NAMALWA (cell line): ENCODE data around the gene LANCL3.

Source experiments
- DNase-seq: peaks from one replicate; pipeline ENCODE4 v3.0.0-alpha.2; 2015; ENCODE audit warnings: low spot score

Gene LANCL3

DNA sequence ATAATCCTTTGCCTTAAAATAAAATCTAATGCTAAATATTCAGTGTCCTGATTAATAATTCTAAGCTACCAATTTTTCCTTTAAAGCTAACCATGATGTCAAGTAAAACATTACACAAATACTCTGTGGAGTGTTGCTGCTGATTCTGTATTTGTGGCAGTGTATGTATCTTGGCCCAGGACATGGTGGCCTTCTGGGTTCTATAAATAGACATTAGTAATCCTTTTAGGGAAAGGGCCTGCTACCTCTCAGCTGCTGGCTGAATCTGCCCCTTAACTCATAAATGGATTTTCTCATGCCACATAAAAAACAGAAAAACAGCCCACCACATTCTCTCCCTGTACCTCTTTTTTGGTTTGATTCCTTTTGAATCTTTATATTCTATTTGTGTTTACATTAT, 113.0 kb downstream of the LANCL3 start:
- no peak for DNase-seq

DNA sequence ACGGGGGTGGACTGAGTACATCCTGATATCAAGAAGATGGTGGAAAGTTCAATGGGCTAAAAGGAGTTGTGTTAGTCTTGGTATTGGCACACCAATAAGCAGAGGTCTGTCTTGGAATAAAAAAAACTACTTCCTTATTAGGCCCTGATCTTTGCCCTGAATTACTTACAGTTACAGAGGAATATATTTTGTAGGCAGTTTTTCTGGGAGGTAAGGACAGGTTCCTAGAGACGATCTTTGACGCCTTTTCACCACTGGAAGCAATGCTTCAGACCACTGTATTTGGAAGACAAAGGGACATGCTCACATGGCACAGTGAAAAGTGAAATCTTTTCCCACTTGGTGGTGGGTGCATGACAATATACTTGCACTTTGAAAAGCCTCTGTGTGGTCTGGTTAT, 113.5 kb downstream of the LANCL3 start:
- DNase-seq: no peak

DNA sequence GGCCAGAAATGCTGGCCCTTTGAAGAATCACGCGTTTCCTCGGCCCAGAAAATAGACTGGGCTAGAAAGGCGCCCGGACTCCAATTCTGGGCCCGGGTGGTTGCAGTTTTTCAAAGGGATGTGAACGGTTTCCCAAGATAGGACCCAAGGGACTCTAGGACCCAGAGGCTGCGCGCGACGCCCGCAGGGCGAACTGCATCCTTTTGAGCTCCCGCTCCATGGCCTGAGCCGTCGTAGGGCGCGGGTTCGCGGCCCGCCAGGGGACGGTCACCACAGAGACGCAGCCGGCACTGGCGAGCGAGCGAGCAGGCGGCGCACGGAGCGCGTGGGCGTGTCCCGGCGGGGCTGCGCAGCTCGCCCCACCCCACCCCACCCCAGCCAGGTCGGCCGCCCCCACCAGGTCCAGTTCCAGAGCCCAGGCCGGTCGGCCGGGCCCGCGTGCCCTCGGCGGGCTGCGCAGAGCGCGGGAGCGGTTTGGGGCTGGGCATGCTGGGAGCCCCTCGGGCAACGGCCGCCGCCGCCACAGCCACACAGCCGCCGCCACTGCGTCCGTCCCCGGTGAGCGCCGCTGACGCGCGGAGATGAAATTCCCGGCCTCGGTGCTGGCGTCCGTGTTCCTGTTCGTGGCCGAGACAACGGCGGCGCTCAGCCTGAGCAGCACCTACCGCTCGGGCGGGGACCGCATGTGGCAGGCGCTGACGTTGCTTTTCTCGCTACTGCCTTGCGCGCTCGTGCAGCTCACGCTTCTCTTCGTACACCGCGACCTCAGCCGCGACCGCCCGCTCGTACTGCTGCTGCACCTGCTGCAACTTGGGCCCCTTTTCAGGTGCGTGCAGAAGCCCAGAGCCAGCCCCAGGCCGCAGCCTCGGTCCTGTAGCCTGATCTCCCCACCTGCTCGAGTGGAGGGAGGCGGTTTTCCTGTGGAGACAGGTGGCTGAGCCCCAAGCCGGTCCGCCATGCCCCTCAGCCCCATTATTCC, 114.2 kb downstream of the LANCL3 start, which contains the start of gene XK:
XK (plus strand) TSS at position 411 of the 979 bp plus-strand sequence; CDS start at position 582, 171 bp downstream.
- DNase-seq: peak; percentile 72

DNA sequence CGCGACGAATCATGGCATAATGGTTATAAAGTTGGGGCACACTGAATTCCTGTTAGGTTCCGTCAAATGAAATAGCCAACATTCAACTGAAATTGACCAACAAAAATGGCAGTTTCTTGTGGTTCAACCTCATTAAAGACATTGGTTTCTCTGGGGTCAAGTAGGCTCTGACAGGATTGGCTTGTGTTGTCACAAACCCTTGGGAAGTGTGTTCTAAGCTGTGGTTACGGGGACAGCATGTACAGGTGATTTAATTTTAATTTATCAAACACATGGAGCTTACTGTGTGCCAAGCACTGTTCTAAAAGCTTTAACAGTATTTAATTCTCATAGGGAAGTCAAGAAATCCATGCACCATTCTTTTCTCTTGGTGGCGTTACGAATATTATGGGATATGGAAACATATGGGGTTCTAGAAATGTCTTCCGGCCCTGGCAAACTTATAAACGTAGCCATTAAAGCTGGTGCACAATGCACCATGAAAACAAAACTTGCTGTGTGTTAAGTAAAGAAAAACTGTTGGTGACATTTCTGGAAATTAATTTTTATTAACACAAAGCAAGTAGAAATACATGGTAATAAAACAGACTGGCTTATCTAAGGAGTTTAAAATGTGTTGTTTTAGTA, 115.0 kb downstream of the LANCL3 start:
- DNase-seq: no peak

DNA sequence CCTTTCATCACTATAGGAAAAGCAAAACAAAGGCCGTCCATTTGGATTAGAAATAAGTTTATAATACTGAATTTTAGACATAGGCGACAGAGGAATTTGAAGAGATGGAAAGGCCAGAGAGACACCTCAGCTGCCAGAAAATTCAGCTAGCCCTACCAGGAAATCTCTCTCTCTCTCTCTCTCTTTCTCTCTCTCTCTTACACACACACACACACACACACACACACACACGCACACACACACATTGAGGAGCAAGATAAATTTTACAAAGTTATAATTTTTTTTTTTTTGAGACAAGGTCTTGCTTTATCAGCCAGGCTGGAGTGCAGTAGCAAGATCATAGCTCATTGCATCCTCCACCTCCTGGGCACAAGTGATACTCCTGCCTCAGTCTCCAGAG, 115.5 kb downstream of the LANCL3 start:
- DNase-seq: no peak

DNA sequence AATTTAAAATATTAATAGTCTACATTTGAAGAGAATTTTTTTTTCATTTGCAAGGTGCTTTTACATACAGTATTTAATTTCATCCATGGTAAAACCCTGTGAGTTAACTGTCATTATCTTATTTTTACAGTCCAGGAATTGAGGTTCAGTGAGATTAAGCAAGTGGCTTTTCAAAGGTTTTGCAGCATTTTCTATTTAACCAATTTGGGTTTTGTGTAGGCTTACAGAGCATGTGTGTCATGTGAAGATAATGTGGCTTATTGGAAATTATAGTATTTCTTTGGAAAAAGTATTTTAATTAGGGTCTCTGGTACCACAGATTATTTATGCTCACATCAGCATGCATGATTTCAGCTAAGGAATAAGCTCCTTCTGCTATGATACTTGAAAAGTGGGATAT, 118.7 kb downstream of the LANCL3 start:
- DNase-seq: no peak

DNA sequence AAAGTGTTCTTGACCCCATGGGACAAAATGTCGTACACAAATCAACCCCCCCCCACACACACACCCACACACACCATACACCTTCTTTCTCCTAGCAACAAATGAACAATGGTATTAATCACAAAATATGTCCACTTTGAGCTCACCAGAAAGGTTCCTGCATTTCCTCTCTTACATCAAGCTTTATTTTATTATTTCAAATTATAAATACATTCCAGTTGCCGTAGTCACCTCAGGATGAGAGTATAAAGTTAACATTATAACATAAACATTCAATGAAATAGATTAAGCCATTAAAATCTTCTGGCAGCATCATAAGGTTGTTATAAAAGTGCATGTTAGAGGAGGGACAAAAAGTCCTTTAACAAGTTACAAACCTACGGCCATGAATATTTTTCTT, 121.5 kb downstream of the LANCL3 start:
- no peak for DNase-seq

DNA sequence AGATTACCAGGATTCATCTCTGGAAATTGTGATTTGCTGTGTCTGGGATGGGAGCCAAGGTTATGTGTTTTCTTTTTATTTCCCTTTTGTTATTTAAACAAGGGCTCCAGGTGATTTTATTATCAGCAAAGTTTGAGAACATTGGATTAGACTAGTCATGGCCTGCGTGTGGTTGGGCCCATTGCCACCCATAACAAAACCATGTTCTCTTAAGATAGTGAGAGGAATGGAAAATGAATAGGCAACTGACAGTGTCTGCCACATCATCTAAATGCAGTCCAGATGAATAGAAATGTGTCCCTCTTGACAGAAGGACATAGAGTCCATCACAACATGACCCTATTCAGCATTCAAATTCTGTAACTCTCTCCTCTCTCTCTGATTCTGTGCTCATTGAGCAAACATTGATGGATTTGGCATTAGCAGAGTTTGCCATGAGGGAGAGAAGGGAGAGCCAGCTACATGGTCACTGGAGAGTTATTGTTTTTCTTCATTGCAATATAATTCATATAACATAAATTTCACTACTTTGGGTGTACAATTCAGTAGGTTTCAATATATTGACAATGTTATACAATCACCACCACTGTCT, 125.8 kb downstream of the LANCL3 start:
- no peak for DNase-seq

DNA sequence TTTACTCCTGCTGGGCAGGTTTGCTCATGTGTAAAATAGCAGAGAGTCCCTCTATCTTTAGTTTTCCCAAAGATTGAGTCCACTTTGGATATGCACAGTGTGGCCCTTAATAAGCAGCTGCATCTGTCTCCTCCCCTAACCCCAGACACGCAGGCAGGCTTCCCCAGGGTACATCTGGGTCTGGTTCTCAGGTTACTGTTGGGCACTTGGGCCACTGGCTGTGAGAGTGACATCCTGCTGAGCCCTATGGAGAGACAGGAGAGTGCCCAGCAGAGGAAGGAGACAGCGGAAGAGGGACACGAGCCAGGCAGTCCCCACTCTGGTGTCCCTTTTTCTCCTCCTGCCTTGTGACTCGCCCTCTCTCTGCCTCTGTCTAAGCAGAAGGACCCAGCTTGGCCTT, 130.1 kb downstream of the LANCL3 start:
- no peak for DNase-seq

DNA sequence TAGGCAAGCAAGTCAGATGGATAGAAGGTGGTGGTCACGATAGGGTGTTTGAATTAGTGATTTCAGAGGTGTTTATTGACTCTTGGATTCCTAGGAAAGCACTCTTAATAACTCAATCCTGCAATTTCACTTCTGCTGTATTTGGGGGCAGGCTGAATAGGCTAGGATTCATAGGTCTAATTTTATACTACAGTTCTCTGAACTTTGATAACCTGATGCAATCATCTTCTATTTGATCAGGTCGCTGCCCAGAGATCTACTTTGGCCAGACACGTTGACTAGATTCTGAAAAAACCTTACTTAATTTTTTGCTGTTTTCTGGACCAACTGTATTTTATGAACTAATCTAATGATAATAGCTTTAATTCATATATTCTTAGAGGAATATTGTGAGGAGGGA, 140.5 kb downstream of the LANCL3 start:
- no peak for DNase-seq

DNA sequence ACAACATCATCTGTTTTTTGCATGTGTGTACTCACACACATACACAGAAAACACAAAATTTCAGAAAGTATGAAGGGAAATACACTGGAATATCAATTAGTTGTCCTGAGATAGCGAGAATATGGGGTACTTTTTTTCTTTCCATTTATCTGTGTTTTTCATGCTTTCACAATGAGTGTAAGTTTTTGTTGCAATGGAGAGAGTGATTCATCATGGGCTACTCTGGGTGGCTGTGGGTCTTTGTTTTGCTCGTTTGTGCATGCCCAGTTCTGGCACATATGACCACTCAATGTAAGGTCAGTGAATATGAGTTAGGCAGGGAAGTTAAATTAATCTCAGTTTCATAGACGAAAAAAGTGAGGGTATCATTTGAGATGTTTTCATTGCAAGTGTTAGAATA, 141.0 kb downstream of the LANCL3 start:
- DNase-seq: no peak

DNA sequence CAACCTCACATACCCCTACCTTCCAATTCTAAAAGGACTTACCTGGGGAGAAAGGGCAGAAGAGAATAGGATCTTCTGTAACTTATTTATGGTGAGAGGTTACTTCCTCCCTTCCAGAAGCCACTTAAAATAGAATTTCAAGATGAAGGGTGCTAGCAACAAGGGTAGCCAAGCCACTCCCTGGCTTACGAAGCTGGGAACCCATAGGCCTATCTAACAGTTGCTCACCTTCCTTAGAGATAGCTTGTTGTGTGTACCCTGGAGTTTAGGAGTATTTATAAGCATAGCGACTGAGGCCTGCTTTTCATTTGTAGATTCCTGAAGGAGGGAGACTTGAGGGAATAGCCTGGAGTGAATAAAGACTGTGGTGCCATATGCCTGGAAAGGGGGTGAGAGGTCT, 143.0 kb downstream of the LANCL3 start:
- DNase-seq: no peak

DNA sequence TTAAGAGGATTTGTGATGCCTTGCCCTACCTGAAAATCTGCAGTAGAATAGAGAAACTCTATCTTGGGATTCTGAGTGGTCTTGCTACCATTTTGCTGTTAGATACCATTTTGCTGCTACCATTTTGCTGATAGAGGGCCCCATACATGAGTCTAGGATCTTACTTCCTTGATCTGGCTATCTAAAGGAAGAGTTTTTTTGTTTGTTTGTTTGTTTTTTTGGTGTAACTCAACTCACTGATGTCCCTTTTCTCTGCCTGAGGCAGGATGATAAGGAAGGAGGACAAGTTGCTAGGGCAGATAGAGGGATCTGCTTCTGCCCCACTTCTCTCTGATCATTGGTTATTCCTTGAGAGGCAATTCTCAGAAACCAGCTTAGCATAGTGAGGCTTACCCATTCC, 145.1 kb downstream of the LANCL3 start:
- DNase-seq: no peak

DNA sequence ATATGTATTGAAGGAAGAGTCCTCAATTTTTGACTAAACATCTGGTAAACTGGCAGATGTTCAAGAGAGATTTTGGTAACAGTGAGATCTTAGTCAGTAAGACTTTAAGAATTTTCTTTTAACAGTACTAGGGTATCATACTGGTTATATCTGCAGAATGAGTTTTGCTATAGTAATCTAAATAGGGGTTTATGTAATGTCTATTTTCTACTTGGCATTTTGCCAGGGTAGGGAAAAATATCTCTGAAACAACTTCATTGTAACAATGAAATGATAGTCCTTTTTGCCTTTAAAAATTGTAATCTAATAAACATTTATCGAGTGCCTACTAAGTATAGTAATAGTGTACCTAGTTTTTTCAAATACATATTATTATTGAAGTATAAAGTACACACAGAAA, 146.2 kb downstream of the LANCL3 start:
- no peak for DNase-seq

DNA sequence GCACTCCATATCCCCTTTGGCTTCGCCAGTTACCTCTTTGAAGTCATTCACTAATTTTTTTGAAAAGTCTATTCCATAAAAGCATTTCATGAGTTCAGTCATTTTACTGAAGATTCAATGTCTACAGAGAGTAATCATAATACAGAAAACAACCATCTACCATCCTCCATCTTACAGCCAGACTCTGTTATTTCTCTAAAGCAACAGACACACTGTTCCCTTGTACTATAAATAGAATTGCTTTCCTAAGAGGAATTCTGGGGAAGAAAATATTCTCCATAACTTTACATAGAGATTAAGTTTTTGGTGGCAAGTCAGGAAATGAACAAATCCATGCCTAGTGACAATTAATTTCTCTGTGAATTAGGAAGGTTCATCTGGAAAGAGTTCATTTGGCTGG, 151.1 kb downstream of the LANCL3 start:
- no peak for DNase-seq

DNA sequence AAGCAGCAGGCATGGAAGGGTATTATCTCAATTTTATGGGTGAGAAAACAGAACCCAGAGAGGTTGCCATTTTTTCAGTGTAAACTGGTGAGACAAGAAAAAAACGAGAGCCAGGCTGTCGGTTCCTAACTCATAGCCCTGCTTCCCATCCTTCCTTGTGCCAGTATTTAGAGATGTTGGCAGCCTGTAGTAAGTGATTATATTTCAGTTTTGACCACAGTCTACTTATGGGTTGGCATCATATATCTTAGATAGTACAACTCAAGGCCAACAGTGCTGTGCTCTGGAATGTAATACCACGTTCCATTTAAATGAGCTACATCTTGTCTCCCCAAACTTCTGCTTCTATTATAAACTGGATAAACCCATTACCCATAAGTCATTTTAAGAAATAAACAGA, 154.9 kb downstream of the LANCL3 start:
- DNase-seq: no peak
